HG03520 (cell line): Measurements from ENCODE around the gene LARP6.
"Not testable (repeated sequence)": the region's sequence is repeated elsewhere in the genome, so short reads cannot be mapped to it uniquely, and the experiment has no call there.

Experiments used
- ATAC-seq: cut with Tn5 transposase; IDR thresholded peaks from one replicate; pipeline ENCODE4 v1.9.1; 2021; ENCODE audit warnings: mild to moderate bottlenecking, moderate library complexity; ENCODE audit not compliant: unreplicated experiment

LARP6 gene

DNA sequence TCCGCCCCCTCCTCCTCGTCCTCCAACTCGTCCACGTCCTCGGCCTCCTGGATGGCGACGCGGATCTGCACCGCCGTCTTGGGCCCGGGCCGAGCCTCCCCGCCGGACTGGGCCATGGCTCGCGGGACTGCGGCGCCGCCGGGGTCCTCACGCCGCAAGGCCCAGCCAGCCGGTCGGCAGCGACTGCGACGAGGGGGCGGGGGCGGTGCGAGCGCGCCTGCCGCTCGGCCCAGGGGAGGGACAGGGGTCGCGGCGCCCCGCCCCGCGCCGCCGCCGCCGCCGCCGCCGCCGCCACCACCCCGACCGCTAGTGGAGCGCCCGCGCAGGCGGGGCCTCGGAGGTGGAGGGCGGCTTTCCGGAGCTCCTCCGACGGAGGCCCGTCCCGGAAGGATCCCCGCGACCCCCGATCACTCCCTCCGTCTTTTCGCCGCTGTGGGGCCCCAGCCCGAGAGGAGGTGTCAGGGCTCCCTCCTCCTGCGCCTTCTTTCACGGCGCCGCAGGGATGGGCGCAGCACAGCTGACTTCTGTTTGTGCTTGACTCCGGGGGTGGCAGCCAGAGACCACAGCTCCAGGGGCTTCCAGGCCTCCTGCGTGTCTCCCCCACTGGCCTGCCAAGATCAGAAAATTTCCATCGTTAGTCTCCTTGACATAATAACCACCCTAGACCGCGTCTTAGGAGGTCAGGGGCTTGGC is at the start of gene LARP6:
Gene LARP6 (minus strand): TSS at position 185 of the 693 bp plus-strand sequence. CDS start 69 bp downstream, at position 116.
- no peak for ATAC-seq

- no peak for ATAC-seq
Observed at GRCh38 chr15:70902107-70902506, 48.1 kb upstream of the LARP6 start.

- peak; percentile 10 for ATAC-seq
Observed at GRCh38 chr15:70892912-70893560, 39.1 kb upstream of the LARP6 start.

DNA sequence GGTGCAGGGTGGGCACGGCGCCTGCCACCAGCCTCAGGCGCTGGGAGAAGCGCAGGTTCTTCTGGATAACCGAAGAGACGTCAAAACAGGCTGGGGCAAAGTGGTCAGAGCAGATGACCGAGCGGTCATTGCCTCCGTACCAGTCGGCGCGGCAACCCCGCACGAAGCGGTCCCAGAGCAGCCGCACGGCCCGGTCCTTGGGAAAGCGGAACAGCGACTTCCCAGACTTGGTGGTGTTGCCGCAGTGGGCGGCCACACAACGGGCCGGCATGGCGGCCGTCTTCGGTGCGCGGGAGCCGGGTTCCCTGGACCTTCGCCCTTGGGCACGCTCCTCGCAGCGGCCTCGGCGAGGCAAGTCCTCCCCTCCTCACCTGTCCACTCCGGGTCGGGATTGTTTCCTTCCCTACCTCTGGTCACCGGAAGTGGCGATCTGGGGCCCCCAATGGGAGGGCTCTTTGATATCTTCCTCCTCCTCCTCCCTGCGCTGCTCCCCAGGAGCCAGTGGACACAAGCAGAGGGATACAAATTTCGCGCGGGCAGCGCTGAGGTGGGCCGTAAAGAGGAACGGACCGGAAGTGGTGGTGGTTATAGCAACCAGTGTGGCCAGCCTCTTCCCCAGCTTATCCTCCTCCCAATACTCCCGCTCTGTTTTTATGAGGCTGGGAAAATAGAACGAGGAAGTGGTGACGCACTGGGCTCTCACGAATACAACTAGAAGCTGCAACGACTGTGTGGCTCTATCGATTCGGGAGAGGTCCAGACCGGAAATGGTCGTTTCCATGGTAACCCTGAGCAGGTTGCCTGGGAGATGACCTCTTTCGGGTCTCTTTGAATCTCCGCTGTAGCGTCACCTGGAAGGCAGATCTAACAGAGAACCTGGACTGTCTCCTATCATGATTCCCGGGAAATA is 38.3 kb upstream of the LARP6 start, which contains the start of the genes LRRC49 and THAP10:
Gene LRRC49 (plus strand): TSS at position 825 of the 910 bp plus-strand sequence. CDS start 69 bp downstream, at position 894.
Gene THAP10 (minus strand): TSS at position 432 of the 910 bp plus-strand sequence. CDS start 161 bp downstream, at position 271.
- peak; percentile 69 for ATAC-seq

GRCh38 chr15:70882361-70882760 is 28.4 kb upstream of the LARP6 start:
- no peak for ATAC-seq

- ATAC-seq, result no peak
Observed at GRCh38 chr15:70880781-70881180, 26.8 kb upstream of the LARP6 start.

GRCh38 chr15:70879401-70879800 is 25.4 kb upstream of the LARP6 start:
- no peak for ATAC-seq

- no peak for ATAC-seq
Observed at GRCh38 chr15:70876683-70877082, 22.7 kb upstream of the LARP6 start.

DNA sequence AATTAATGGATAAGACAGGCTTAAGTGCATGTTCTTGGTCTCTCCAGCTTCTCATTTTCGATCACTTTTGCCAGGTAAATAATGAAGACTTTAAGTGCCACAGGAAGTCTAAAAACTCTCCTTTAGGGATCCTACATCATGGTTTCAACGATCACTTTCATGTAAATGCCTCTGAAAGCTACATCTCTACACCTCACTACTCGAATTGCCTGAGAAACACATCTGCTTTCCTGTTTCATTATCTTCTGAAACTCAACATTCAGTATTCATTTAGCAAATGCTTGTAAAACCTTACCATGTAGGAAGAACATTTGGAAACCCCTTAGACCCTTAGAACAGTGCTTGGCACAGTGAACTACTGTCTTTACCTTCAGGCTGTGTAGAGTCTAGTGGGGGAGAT is 22.1 kb upstream of the LARP6 start:
- no peak for ATAC-seq

- ATAC-seq, result no peak
Observed at GRCh38 chr15:70875001-70875782, 21.2 kb upstream of the LARP6 start.

- no peak for ATAC-seq
Observed at GRCh38 chr15:70873232-70874054, 19.5 kb upstream of the LARP6 start.

GRCh38 chr15:70871490-70871889 is 17.5 kb upstream of the LARP6 start:
- ATAC-seq, result not testable (repeated sequence)

DNA sequence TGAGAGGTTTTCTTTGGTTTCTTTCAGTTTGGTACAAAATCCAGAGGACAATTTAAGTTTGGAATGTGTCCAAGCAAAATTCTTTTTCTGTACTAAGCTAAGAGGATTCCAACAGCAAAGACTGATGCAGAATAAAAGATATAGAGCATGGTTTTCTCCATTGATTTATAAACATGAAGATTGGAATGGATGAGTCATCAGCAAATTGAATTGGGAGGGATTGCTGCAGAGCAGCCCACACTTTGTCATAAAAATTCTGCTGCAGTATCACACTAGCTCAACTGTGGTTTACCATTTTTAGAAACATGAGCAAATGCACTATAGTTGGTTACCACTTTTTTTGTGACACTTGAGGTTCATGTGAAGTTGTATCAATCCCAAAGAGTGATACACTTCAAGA is 16.1 kb upstream of the LARP6 start:
- ATAC-seq, result no peak

DNA sequence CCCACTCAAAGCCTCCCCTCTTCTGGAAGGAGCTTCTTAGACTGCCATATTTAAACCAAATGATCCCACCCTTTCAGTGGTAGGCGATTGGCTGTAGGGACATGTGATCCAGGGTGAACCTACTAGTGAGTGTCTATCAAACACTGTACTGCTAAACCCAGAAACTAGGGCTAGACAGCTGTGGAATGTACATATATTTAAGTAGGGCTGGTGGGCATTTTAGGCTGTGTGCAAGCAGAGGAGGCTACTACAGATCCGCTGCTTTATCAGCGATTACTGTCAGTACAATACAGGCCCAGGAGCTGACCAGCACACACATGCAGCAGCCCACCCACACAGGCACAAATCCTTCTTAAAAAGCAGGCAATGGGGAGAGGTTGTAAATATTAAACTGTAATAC is 15.4 kb upstream of the LARP6 start:
- ATAC-seq, result no peak

DNA sequence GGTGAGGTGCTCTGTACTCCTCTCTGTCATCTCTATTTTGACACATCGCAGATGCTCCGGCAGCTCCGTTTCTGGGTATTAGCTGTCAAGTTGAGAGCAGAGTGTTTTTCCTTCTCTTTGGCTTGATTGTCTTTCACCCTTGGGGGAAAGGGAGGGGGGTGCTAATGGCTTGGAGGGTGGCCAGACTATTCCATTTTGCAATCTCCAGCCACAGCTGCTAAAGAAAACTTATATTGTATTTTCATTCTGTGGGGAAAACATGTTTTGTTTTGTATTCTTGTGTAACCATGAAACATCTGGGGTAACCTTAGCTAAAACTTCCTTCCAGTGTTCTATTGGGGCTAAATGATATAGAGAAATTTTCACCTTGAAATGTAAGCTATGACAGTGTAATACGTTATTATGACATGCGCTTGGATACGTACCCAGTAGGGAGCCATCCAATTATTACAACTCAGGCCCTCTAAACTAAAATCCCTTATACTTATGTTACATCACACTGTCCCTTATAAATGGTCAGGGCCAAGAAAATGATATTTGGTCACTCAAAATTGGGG is 14.0 kb upstream of the LARP6 start:
- ATAC-seq, result no peak

DNA sequence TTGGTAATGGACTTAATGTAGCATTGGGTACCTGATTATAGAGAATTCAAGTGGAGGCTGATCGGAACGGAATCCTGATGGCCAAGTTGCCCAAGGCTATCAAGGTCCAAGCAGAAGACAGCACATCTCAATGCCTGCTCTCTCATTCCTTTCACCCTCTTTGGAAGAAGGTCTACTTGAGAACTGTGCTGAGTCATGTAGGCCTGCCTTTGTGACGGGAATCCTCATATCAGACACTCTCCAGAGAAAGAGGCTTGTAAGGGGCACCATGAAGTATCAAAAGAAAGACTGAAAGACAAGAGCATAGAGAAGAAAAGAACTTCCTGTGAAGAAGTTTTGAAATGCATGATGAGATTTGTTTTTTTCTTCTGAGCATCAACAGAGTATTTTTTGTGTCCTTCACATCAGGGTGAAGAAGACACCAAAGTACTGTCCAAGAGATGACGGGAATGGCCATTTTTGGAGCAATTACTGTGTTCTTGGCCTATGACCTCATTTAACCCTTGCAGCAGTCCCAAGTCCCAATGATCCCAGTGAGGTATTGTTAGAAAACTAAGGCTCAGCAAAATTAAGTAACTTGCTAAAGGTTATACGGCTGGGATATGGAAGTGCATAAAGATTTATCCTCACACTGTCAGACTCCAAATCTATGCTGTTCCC is 13.2 kb upstream of the LARP6 start:
- ATAC-seq, result no peak

- ATAC-seq, result no peak
Observed at GRCh38 chr15:70863450-70864218, 9.7 kb upstream of the LARP6 start.

- ATAC-seq, result no peak
Observed at GRCh38 chr15:70859998-70860397, 6.0 kb upstream of the LARP6 start.
